Measurements from ENCODE around the gene CDPF1. TPM values are rescaled to one million over a fixed set of nuclear protein-coding genes. Genes with fewer than 3 reads are reported as not detected.
A peak's percentile ranks its signal among the peaks of the same experiment; 100 is the strongest.

The CDPF1 gene
- total RNA-seq, 6 experiments from 2014 or later: 1.8 to 7.1 (median 3.3) TPM

- intact Hi-C loops (cut with DNase I): no loop called here
- WGBS (ENCODE audit: insufficient coverage, low coverage, low lambda C conversion rate, missing lambda C conversion rate): 83% methylated on average over 5 of the region's 7 CpGs
- Histone ChIP-seq H3K27ac (no peak overlapping the region), H3K4me1 (peaks cover 0 to 35% (median 5%) of the 10 kb centered on the region in 4 donors), H3K9me3 (no peaks in the 10 kb centered on the region), H3K36me3 (peaks cover 0 to 34% (median 17%) of the 10 kb centered on the region in 4 donors), H3K27me3 (no peaks in the 10 kb centered on the region), H3K4me3 (no peak overlapping the region)
- no peak for TF ChIP-seq CTCF (IDR thresholded peaks at IDR 0.05)
- TF ChIP-seq POLR2A (IDR thresholded peaks at IDR 0.05): no peak
- DNase-seq (no peak), ATAC-seq (no peak)
Measured at GRCh38 chr22:46226577-46226976, 23.5 kb downstream of the CDPF1 start.

GRCh38 chr22:46225631-46226030, 24.5 kb downstream of the CDPF1 start:
- peaks cover 0 to 41% (median 20%) of the 10 kb centered on the region in 4 donors for H3K36me3 ChIP-seq
- no peaks in the 10 kb centered on the region for H3K27me3 ChIP-seq
- DNase-seq (no peak), ATAC-seq (peak in 2 of 4 donors; percentile 2 to 25)
- H3K4me3 ChIP-seq: no peak overlapping the region
- WGBS (ENCODE audit: insufficient coverage, low coverage, low lambda C conversion rate, missing lambda C conversion rate): 84% methylated on average over 5 of the region's 7 CpGs
- intact Hi-C loops (cut with DNase I): no loop called here
- no peaks in the 10 kb centered on the region for H3K9me3 ChIP-seq
- H3K4me1 ChIP-seq: peaks cover 0 to 34% (median 5%) of the 10 kb centered on the region in 4 donors
- no peak for TF ChIP-seq POLR2A (IDR thresholded peaks at IDR 0.05)
- no peak for TF ChIP-seq CTCF (IDR thresholded peaks at IDR 0.05)
- no peak overlapping the region for H3K27ac ChIP-seq

- intact Hi-C loops (cut with DNase I): no loop called here
- H3K36me3 ChIP-seq: peaks cover 0 to 48% (median 27%) of the 10 kb centered on the region in 4 donors
- H3K4me3 ChIP-seq: no peak overlapping the region
- ATAC-seq: peak in 1 of 4 donors; percentile 19
- H3K27ac ChIP-seq: peak overlapping the region in 1 of 3 donors; percentile 65
- TF ChIP-seq POLR2A (IDR thresholded peaks at IDR 0.05): no peak
- TF ChIP-seq CTCF (IDR thresholded peaks at IDR 0.05): no peak
- no peak for DNase-seq
- no peaks in the 10 kb centered on the region for H3K9me3 ChIP-seq
- H3K27me3 ChIP-seq: no peaks in the 10 kb centered on the region
- peaks cover 0 to 27% (median 4%) of the 10 kb centered on the region in 4 donors for H3K4me1 ChIP-seq
- 80% methylated on average over 9 of the region's 10 CpGs for WGBS (ENCODE audit: insufficient coverage, low coverage, low lambda C conversion rate, missing lambda C conversion rate)
Measured at GRCh38 chr22:46224898-46225290, 25.2 kb downstream of the CDPF1 start.

- H3K4me1 ChIP-seq: peaks cover 0 to 20% (median under 1%) of the 10 kb centered on the region in 4 donors
- WGBS (ENCODE audit: insufficient coverage, low coverage, low lambda C conversion rate, missing lambda C conversion rate): 47% methylated on average over 16 of the region's 23 CpGs
- peak; percentile 51 to 88 (median 79) for ATAC-seq
Measured at GRCh38 chr22:46224044-46224897, 25.8 kb downstream of the CDPF1 start.

More at GRCh38 chr22:46224044-46224897, 25.8 kb downstream of the CDPF1 start:
- TF ChIP-seq CTCF (IDR thresholded peaks at IDR 0.05): no peak
- no peak for TF ChIP-seq POLR2A (IDR thresholded peaks at IDR 0.05)
- Histone ChIP-seq H3K4me3 (no peak overlapping the region), H3K9me3 (no peaks in the 10 kb centered on the region), H3K27me3 (no peaks in the 10 kb centered on the region), H3K27ac (peak overlapping the region in 1 of 3 donors; percentile 65), H3K36me3 (peaks cover 0 to 54% (median 28%) of the 10 kb centered on the region in 4 donors)
- peak; percentile 67 to 83 (median 67) for DNase-seq
- intact Hi-C loops (cut with DNase I): no loop called here
